Fibroblast of skin of abdomen (primary cell): ENCODE measurements around the gene PRAC1. TPM values are rescaled to one million over a fixed set of nuclear protein-coding genes. Genes with fewer than 3 reads are reported as not detected.

Experiments
- DNase-seq: peaks from one replicate; pipeline ENCODE4 v3.0.0-alpha.2; 2013
- polyA plus RNA-seq, 2 experiments: library from polyadenylated mRNA; unstranded; fragments of 120-200 nt; gene quantifications; one replicate each; pipeline ENCODE4 v1.2.1, GENCODE V29; 2013; ENCODE audit not compliant: insufficient read length in 2 of 2

Gene PRAC1
- polyA plus RNA-seq (2013, experiment 1 of 2; ENCODE audit: insufficient read length): not detected
- polyA plus RNA-seq (2013, experiment 2 of 2; ENCODE audit: insufficient read length): not detected

- DNase-seq: no peak
Measured at GRCh38 chr17:48722201-48722907, at the start of gene PRAC1. Gene PRAC1 (minus strand): TSS chr17:48722518. CDS start chr17:48722392, 126 bp downstream.

- DNase-seq: no peak
Measured at GRCh38 chr17:48770954-48771353, 48.6 kb upstream of the PRAC1 start.

- DNase-seq: no peak
Measured at GRCh38 chr17:48769009-48769675, 46.8 kb upstream of the PRAC1 start.

GRCh38 chr17:48767263-48767774, 45.0 kb upstream of the PRAC1 start:
- DNase-seq: no peak

GRCh38 chr17:48761114-48761513, 38.8 kb upstream of the PRAC1 start:
- DNase-seq: no peak

GRCh38 chr17:48760411-48760810, 38.1 kb upstream of the PRAC1 start:
- no peak for DNase-seq

- DNase-seq: no peak
Measured at GRCh38 chr17:48759288-48759687, 37.0 kb upstream of the PRAC1 start.

- peak; percentile 25 for DNase-seq
Measured at GRCh38 chr17:48757524-48757961, 35.2 kb upstream of the PRAC1 start.

- DNase-seq: no peak
Measured at GRCh38 chr17:48756830-48757251, 34.5 kb upstream of the PRAC1 start.

- no peak for DNase-seq
Measured at GRCh38 chr17:48755356-48755755, 33.0 kb upstream of the PRAC1 start.

GRCh38 chr17:48754500-48755261, 32.4 kb upstream of the PRAC1 start:
- no peak for DNase-seq

GRCh38 chr17:48753794-48754499, 31.6 kb upstream of the PRAC1 start:
- DNase-seq: no peak

- DNase-seq: no peak
Measured at GRCh38 chr17:48752399-48753288, 30.3 kb upstream of the PRAC1 start.

- DNase-seq: no peak
Measured at GRCh38 chr17:48751733-48752398, 29.5 kb upstream of the PRAC1 start.

GRCh38 chr17:48751172-48751571, 28.9 kb upstream of the PRAC1 start:
- no peak for DNase-seq

- no peak for DNase-seq
Measured at GRCh38 chr17:48749621-48750553, 27.6 kb upstream of the PRAC1 start.

- no peak for DNase-seq
Measured at GRCh38 chr17:48748718-48749566, 26.6 kb upstream of the PRAC1 start.
